Esophagus squamous epithelium (tissue), 5 donors: ENCODE results near the gene ITPRIPL2. TPM values are rescaled to one million over a fixed set of nuclear protein-coding genes. Genes with fewer than 3 reads are reported as not detected.

Experiments
- DNase-seq: peaks from one replicate; lab custom pipeline; 2025; lab: John Stamatoyannopoulos, UW
- H3K27ac ChIP-seq, 4 donors: fragments of 200-600 bp; sonication (generic); one replicate each; pipeline ENCODE4 v1.5.1; 2016 to 2019; ENCODE audit warnings: mild to moderate bottlenecking in 1 of 4
- H3K27me3 ChIP-seq, 4 donors: fragments of 200-600 bp; sonication (generic); 1 replicate in 3 of 4; 2 replicates in 1 of 4; pipeline versions ENCODE4 v1.5.1 to v1.6.0; 2017 to 2021; ENCODE audit warnings: antibody characterized with exemption in 1 of 4
- H3K36me3 ChIP-seq, 3 donors: fragments of 200-600 bp; sonication (generic); one replicate each; pipeline ENCODE4 v1.5.1; 2016 to 2019
- H3K4me1 ChIP-seq, 3 donors: fragments of 200-600 bp; sonication (generic); one replicate each; pipeline ENCODE4 v1.5.1; 2017 to 2019
- H3K4me3 ChIP-seq, 4 donors: fragments of 200-600 bp; sonication (generic); 1 replicate in 3 of 4; 2 replicates in 1 of 4; pipeline ENCODE4 v1.5.1; 2016 to 2019; ENCODE audit warnings: mild to moderate bottlenecking in 2 of 4, moderate library complexity in 1 of 4
- H3K9me3 ChIP-seq, 3 donors: fragments of 200-600 bp; sonication (generic); one replicate each; pipeline ENCODE4 v1.5.1; 2016 to 2019
- CTCF ChIP-seq, 6 experiments: fragments of 450-650 bp in 4 of 6; fragments of 200-600 bp in 2 of 6; sonication (generic) in 2 of 6; IDR thresholded peaks; one replicate each; pipeline ENCODE4 v1.5.1; 2016 to 2019; ENCODE audit warnings: antibody characterized with exemption in 6 of 6, mild to moderate bottlenecking in 4 of 6, moderate library complexity in 4 of 6
- POLR2A ChIP-seq, 4 donors: fragments of 450-650 bp; IDR thresholded peaks; one replicate each; pipeline ENCODE4 v1.6.1; 2017; ENCODE audit warnings: antibody characterized with exemption in 4 of 4, mild to moderate bottlenecking in 4 of 4, moderate library complexity in 3 of 4
- WGBS, 2 donors: methylation state at CpG; one replicate each; pipeline ENCODE4 v1.1.5; 2018; 5-methylcytosine and 5-hydroxymethylcytosine counted together
- intact Hi-C: fragments of 100-400 bp; cut with DNase I; formaldehyde crosslinking; loops from one replicate; pipeline ENCODE4 v1.15.0; 2022
- total RNA-seq, 4 donors: library from RNA; depleted of rRNA; stranded (reverse); fragments of >200 nt; gene quantifications; one replicate each; pipeline ENCODE4 v1.1.0, GENCODE V29; 2016
- donor health status: DM: yes; HTN: yes; CAD: no.

ITPRIPL2 gene
- total RNA-seq, 4 donors from 2014 or later = 18.3 to 78.6 (median 42.4) TPM

DNA sequence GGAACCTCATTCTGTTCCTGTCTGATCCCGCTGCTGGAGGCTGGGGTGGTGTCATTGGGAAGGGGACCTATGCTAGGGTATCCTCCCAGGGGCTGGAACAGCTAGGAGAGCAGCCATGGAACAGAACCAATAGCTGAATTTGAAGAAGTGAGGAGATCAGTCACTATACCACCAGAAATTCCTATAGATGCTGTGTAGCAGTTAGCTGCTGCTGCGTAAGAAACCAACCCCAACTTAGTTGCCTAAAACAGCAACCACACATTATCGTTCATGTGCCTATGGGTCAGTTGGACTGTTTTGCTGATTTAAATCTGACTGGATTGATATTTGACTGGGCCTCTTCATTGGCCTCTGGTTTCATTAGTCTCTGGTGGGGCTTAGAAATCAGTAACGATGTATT lies 33.9 kb downstream of the ITPRIPL2 start:
- WGBS, 2 donors = 89 to 100% methylated on average over 4 of the region's 4 CpGs

GRCh38 chr16:19148189-19148588 lies 34.4 kb downstream of the ITPRIPL2 start:
- H3K27ac ChIP-seq = no peak overlapping the region
- H3K4me1 ChIP-seq = peaks cover 0 to 40% (median 0%) of the 10 kb centered on the region in 3 donors
- TF ChIP-seq CTCF (IDR thresholded peaks at IDR 0.05) (no peak), POLR2A (IDR thresholded peaks at IDR 0.05) (no peak)
- intact Hi-C loops = no loop called here
- H3K27me3 ChIP-seq = no peaks in the 10 kb centered on the region
- no peak for DNase-seq
- peaks cover 0 to 5% (median 0%) of the 10 kb centered on the region in 3 donors for H3K9me3 ChIP-seq
- WGBS, 2 donors = 92 to 95% methylated on average over 5 of the region's 5 CpGs
- H3K4me3 ChIP-seq = no peak overlapping the region
- H3K36me3 ChIP-seq = no peaks in the 10 kb centered on the region

More for the DNA sequence above, 33.9 kb downstream of the ITPRIPL2 start:
- no peak overlapping the region for H3K27ac ChIP-seq
- H3K4me3 ChIP-seq = no peak overlapping the region
- no peaks in the 10 kb centered on the region for H3K27me3 ChIP-seq
- H3K9me3 ChIP-seq = peaks cover 0 to 5% (median 0%) of the 10 kb centered on the region in 3 donors
- no peaks in the 10 kb centered on the region for H3K36me3 ChIP-seq
- no peak for TF ChIP-seq POLR2A (IDR thresholded peaks at IDR 0.05)
- no peak for TF ChIP-seq CTCF (IDR thresholded peaks at IDR 0.05)
- DNase-seq = no peak
- intact Hi-C loops = no loop called here
- H3K4me1 ChIP-seq = peaks cover 0 to 46% (median 2%) of the 10 kb centered on the region in 3 donors

DNA sequence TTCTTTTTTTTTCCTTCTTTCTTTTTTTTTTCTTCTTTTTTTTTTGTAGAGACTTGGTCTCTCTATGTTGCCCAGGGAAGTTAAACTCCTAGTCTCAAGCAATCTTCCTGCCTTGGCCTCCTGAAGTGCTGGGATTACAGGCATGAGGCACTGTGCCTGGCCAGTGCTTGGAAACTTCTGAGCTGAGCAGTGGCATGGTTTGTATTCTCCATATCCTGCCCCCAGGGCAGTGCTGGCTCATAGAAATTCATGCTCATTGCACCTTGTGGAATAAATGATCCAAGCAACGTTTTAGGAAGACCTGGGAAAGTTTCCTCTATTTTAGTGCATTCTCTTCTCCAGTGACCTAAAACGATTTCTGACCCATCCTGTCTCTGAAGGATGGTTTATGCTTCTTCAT lies 37.5 kb downstream of the ITPRIPL2 start:
- TF ChIP-seq CTCF (IDR thresholded peaks at IDR 0.05) (no peak), POLR2A (IDR thresholded peaks at IDR 0.05) (no peak)
- WGBS, 2 donors = 33 to 42% methylated on average over 2 of the region's 2 CpGs
- Histone ChIP-seq H3K4me1 (peaks cover 0 to 11% (median 0%) of the 10 kb centered on the region in 3 donors), H3K9me3 (peaks cover 0 to 5% (median 5%) of the 10 kb centered on the region in 3 donors), H3K36me3 (no peaks in the 10 kb centered on the region), H3K27me3 (no peaks in the 10 kb centered on the region), H3K4me3 (no peak overlapping the region), H3K27ac (no peak overlapping the region)
- DNase-seq = no peak
- intact Hi-C loops = no loop called here

DNA sequence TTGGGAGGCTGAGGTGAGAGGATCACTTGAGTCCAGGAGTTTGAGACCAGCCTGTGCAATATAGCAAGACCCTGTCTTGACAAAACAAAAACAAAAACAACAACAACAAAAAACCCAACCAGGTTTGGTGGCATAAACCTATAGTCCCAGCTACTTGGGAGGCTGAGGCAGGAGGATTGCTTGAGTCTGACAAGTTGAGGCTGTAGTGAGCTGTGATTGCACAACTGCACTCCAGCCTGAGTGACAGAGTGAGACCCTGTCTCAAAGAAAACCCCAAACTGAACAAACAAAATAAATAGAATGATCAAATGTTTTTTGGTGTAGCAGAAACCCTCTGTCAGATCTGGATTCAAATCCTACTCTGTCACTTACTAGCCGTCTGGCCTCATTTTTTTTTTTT lies 38.3 kb downstream of the ITPRIPL2 start:
- peaks cover 0 to 5% (median 5%) of the 10 kb centered on the region in 3 donors for H3K9me3 ChIP-seq
- no peaks in the 10 kb centered on the region for H3K27me3 ChIP-seq
- H3K4me3 ChIP-seq = no peak overlapping the region
- no peak for DNase-seq
- TF ChIP-seq CTCF (IDR thresholded peaks at IDR 0.05) (no peak), POLR2A (IDR thresholded peaks at IDR 0.05) (no peak)
- peaks cover 0 to 3% (median 0%) of the 10 kb centered on the region in 3 donors for H3K4me1 ChIP-seq
- H3K36me3 ChIP-seq = no peaks in the 10 kb centered on the region
- no peak overlapping the region for H3K27ac ChIP-seq
- intact Hi-C loops = no loop called here
- WGBS, 2 donors = 79 to 83% methylated on average over 1 of the region's 1 CpG

- DNase-seq = no peak
- TF ChIP-seq CTCF (IDR thresholded peaks at IDR 0.05) (no peak), POLR2A (IDR thresholded peaks at IDR 0.05) (no peak)
- no peak overlapping the region for H3K27ac ChIP-seq
- WGBS, 2 donors = 61% methylated on average over 4 of the region's 4 CpGs; no CpG with 5 or more reads in 1 of the 2 donors
- intact Hi-C loops = no loop called here
- H3K36me3 ChIP-seq = no peaks in the 10 kb centered on the region
- H3K9me3 ChIP-seq = peaks cover 0 to 5% (median 0%) of the 10 kb centered on the region in 3 donors
- H3K4me3 ChIP-seq = no peak overlapping the region
- no peaks in the 10 kb centered on the region for H3K27me3 ChIP-seq
- no peaks in the 10 kb centered on the region for H3K4me1 ChIP-seq
Observed at GRCh38 chr16:19153876-19154275, 40.1 kb downstream of the ITPRIPL2 start.
